Hypothalamus (tissue), 51 donors: Measurements from ENCODE around the gene PHLDA2.

Experiments used
- DNase-seq, 51 donors: peaks; one replicate each; lab custom pipeline; 2025; lab: John Stamatoyannopoulos, UW

The PHLDA2 gene

GRCh38 chr11:2901196-2901796 lies 27.9 kb downstream of the PHLDA2 start:
- no peak for DNase-seq

GRCh38 chr11:2899080-2899783 lies 30.0 kb downstream of the PHLDA2 start:
- DNase-seq, result peak in 2 of 51 donors; percentile 20 to 23

- peak in 4 of 51 donors; percentile 4 to 34 (median 27) for DNase-seq
Observed at GRCh38 chr11:2898366-2899079, 30.7 kb downstream of the PHLDA2 start.

- no peak for DNase-seq
Observed at GRCh38 chr11:2897048-2897447, 32.2 kb downstream of the PHLDA2 start.

GRCh38 chr11:2896047-2896446 lies 33.2 kb downstream of the PHLDA2 start:
- no peak for DNase-seq

- DNase-seq, result no peak
Observed at GRCh38 chr11:2893935-2894334, 35.3 kb downstream of the PHLDA2 start.

GRCh38 chr11:2892967-2893528 lies 36.2 kb downstream of the PHLDA2 start:
- no peak for DNase-seq

- DNase-seq, result peak in 15 of 51 donors; percentile 18 to 56 (median 36)
Observed at GRCh38 chr11:2892215-2892966, 36.8 kb downstream of the PHLDA2 start.

- peak in 6 of 51 donors; percentile 23 to 44 (median 33) for DNase-seq
Observed at GRCh38 chr11:2891326-2892214, 37.6 kb downstream of the PHLDA2 start.

GRCh38 chr11:2890466-2891294 lies 38.5 kb downstream of the PHLDA2 start:
- no peak for DNase-seq

- DNase-seq, result no peak
Observed at GRCh38 chr11:2889362-2890273, 39.6 kb downstream of the PHLDA2 start.

GRCh38 chr11:2888266-2888968 lies 40.8 kb downstream of the PHLDA2 start:
- DNase-seq, result peak in 48 of 51 donors; percentile 32 to 94 (median 78)

GRCh38 chr11:2887515-2888195 lies 41.6 kb downstream of the PHLDA2 start:
- no peak for DNase-seq

- DNase-seq, result no peak
Observed at GRCh38 chr11:2886936-2887335, 42.3 kb downstream of the PHLDA2 start.

- DNase-seq, result peak in 15 of 51 donors; percentile 40 to 74 (median 65)
Observed at GRCh38 chr11:2886191-2886894, 42.9 kb downstream of the PHLDA2 start.

- peak in 46 of 51 donors; percentile 39 to 93 (median 80) for DNase-seq
Observed at GRCh38 chr11:2885678-2886081, 43.5 kb downstream of the PHLDA2 start, which contains the start of gene CDKN1C. Gene CDKN1C, minus strand, starts transcription at chr11:2885775. Its CDS starts 319 bp downstream, at chr11:2885456.
